ENCODE results near the gene XNDC1N.

XNDC1N gene

DNA sequence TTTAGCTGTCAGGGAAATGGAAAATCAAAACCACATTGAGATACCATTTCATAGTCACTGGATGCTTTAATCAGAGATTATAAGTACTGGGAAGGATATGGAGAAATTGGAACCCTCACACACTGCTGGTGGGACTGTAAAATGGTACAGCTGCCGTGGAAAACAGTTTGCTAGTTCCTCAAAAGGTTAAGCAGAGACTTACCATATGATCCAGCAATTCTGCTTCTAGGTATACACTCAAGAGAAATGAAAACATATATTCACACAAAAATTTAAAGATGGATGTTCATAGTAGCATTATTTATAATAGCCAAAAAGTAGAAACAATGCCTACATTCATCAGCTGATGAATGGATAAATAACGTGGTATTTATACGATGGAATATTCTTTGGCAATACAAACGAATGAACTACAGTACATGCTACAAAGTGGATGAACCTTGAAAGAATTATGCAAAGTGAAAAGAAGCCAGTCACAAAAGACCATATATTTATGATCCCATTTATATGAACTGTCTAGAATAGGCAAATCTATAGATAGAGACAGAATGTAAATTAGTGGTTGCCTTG is 23.4 kb upstream of the XNDC1N start:
- TF ChIP-seq REST (IDR thresholded peaks at IDR 0.05; ENCODE audit: low read depth) (no peak), CREB1 (IDR thresholded peaks at IDR 0.05; ENCODE audit: low read depth) (no peak), EP300 (IDR thresholded peaks at IDR 0.05; ENCODE audit: borderline replicate concordance) (no peak), RAD21 (IDR thresholded peaks at IDR 0.05; ENCODE audit: low read depth) (no peak), CEBPB (IDR thresholded peaks at IDR 0.05) (no peak), TCF12 (IDR thresholded peaks at IDR 0.05; ENCODE audit: low read depth) (no peak), NFIC (IDR thresholded peaks at IDR 0.05) (no peak), FOXM1 (IDR thresholded peaks at IDR 0.05; ENCODE audit: borderline replicate concordance, low read depth) (no peak), ZBTB7A (IDR thresholded peaks at IDR 0.05; ENCODE audit: low read depth) (no peak), EGR1 (IDR thresholded peaks at IDR 0.05) (no peak), TAF1 (IDR thresholded peaks at IDR 0.05; ENCODE audit: low read depth) (no peak), YY1 (IDR thresholded peaks at IDR 0.05; ENCODE audit: low read depth) (no peak)
- TF ChIP-seq, protein P1, sequence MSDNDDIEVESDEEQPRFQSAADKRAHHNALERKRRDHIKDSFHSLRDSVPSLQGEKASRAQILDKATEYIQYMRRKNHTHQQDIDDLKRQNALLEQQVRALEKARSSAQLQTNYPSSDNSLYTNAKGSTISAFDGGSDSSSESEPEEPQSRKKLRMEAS (IDR thresholded peaks at IDR 0.05) = no peak

DNA sequence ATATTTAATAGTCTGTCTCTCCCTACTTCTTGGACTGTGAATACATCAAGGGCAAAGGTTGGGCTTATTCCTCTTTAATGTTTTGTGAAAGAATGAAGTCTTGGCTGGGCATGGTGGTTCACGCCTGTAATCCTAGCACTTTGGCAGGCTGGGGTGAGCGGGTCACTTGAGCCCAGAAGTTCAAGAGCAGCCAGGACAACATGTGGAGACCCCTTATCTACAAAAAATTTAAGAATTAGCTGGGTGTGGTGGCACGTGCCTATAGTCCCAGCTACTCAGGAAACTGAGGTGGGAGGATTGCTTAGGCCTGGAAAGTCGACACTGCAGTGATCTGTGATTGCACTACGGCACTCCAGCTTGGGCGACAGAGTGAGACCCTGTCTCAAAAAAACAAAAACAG is 20.6 kb upstream of the XNDC1N start:
- TF ChIP-seq NFIC (IDR thresholded peaks at IDR 0.05) (no peak), YY1 (IDR thresholded peaks at IDR 0.05; ENCODE audit: low read depth) (no peak), TAF1 (IDR thresholded peaks at IDR 0.05; ENCODE audit: low read depth) (no peak), USF1 (IDR thresholded peaks at IDR 0.05) (no peak), FOXM1 (IDR thresholded peaks at IDR 0.05; ENCODE audit: borderline replicate concordance, low read depth) (no peak), TEAD4 (IDR thresholded peaks at IDR 0.05) (no peak), REST (IDR thresholded peaks at IDR 0.05; ENCODE audit: low read depth) (no peak), EP300 (IDR thresholded peaks at IDR 0.05; ENCODE audit: borderline replicate concordance) (no peak), CREB1 (IDR thresholded peaks at IDR 0.05; ENCODE audit: low read depth) (no peak), TCF12 (IDR thresholded peaks at IDR 0.05; ENCODE audit: low read depth) (no peak), EGR1 (IDR thresholded peaks at IDR 0.05) (no peak), RAD21 (IDR thresholded peaks at IDR 0.05; ENCODE audit: low read depth) (no peak), CEBPB (IDR thresholded peaks at IDR 0.05) (no peak), ZBTB7A (IDR thresholded peaks at IDR 0.05; ENCODE audit: low read depth) (no peak)
- TF ChIP-seq, protein P1 (IDR thresholded peaks at IDR 0.05) = no peak

DNA sequence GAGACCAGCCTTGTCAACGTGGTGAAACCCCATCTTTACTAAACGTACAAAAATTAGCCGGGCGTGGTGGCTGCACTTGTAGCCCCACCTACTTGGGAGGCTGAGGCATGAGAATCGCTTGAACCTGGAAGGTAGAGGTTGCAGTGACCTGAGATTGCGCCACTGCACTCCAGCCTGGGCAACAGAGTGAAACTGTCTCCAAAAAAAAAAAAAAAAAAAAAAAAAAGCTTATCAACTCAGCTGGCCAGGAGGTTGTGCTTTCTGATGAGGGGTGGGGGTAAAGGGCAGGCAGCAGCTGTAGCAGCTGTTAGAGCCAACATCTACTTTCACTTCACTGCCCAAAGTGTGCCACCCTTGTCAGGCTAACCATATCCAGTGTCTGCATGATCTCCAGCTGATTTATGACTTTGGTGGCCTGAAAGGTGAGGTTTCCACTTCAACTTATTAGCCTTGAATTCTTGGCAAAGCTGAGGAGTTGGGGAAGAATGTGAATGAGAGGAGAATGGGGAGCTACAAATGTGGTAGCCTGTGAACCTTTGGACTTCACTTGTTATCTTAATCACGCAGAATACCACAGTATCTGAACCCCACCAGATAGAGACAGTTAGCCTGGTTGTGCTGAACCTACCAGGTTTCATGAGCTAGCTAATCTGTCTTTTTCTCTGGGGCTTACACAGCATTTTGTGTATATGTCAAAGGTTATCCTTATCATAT is 20.1 kb upstream of the XNDC1N start:
- TF ChIP-seq EGR1 (IDR thresholded peaks at IDR 0.05) = no peak
- TF ChIP-seq TEAD4 (IDR thresholded peaks at IDR 0.05) = peak; percentile 49
- 0 out of 2 replicates have a peak, but pooled peaks have one; percentile 21 for TF ChIP-seq TCF12 (IDR thresholded peaks at IDR 0.05; ENCODE audit: low read depth)
- TF ChIP-seq CEBPB (IDR thresholded peaks at IDR 0.05) = peak; percentile 75
- TF ChIP-seq EP300 (IDR thresholded peaks at IDR 0.05; ENCODE audit: borderline replicate concordance) = peak; percentile 37; the same call in 1 of the 2 replicates
- peak; percentile 69 for TF ChIP-seq NFIC (IDR thresholded peaks at IDR 0.05)

DNA sequence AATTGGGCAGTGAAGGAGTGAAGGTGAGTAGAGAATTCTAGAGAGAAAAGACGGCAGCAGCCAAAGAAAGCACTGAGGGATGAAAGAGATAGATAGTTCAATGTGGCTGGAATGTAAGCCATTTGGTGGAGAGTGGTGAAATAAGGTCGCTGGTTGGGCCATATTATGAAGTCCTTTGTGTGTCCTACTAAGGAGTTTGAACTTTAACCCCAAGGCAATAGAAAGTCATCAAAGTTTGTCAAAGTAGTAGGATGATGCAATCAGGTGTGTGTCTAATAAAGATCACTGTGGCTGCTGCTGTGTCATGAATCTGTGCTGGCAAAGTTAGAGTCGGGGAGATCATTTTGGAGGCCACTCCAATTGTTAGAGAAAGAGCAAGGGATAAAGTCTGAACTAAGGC is 19.1 kb upstream of the XNDC1N start:
- peak; percentile 68; the same call in 1 of the 2 replicates for TF ChIP-seq CEBPB (IDR thresholded peaks at IDR 0.05)
- TF ChIP-seq YY1 (IDR thresholded peaks at IDR 0.05; ENCODE audit: low read depth) = no peak

DNA sequence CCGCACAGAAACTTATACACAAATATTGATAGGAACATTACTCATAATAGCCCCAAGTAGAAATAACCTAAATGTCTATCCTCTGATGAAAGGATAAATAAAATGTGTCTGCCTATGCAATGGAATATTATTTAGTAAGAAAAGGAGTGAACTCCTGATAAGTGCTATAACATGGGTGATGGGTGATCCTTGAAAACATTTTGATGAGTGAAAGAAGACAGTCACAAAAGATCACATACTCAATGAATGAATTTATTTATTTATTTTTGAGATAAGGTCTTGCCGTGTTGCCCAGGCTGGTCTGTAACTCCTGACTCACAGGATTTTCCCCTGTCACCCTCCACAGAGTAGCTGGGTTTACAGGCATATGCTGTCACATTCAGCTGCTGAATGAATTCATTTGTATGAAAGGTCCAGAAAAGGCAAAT is 17.8 kb upstream of the XNDC1N start:
- TF ChIP-seq ZBTB7A (IDR thresholded peaks at IDR 0.05; ENCODE audit: low read depth) (no peak), TEAD4 (IDR thresholded peaks at IDR 0.05) (no peak), CEBPB (IDR thresholded peaks at IDR 0.05) (no peak), EP300 (IDR thresholded peaks at IDR 0.05; ENCODE audit: borderline replicate concordance) (no peak), NFIC (IDR thresholded peaks at IDR 0.05) (no peak), USF1 (IDR thresholded peaks at IDR 0.05) (no peak), TCF12 (IDR thresholded peaks at IDR 0.05; ENCODE audit: low read depth) (no peak), YY1 (IDR thresholded peaks at IDR 0.05; ENCODE audit: low read depth) (no peak), FOXM1 (IDR thresholded peaks at IDR 0.05; ENCODE audit: borderline replicate concordance, low read depth) (no peak), REST (IDR thresholded peaks at IDR 0.05; ENCODE audit: low read depth) (no peak), CREB1 (IDR thresholded peaks at IDR 0.05; ENCODE audit: low read depth) (no peak), EGR1 (IDR thresholded peaks at IDR 0.05) (no peak), RAD21 (IDR thresholded peaks at IDR 0.05; ENCODE audit: low read depth) (no peak), TAF1 (IDR thresholded peaks at IDR 0.05; ENCODE audit: low read depth) (no peak)
- TF ChIP-seq, protein P1 (IDR thresholded peaks at IDR 0.05) = no peak
